Measurements from ENCODE around the gene PON3.

The PON3 gene

DNA sequence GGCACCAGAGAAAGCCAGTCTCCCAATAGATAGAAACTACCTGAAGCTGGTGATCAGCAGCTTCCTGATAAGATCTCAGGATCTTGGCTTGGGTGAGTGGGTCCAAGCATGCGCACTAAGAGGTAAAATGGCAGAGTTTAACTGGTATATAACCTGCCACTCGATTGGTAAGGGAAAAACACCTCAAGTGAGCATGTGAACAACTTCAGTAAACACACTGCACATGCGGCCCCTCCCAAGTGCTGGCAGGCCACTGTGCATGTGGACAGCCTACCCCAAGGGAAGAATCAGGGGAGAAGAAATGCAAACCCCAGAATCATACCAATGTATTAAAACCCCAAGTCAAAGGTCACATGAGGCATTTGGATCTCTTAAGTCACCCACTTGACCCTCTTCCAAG lies 54.1 kb downstream of the PON3 start:
- DNase-seq (ENCODE audit: extremely low read depth, low read depth): no peak
- TF ChIP-seq, protein P1, sequence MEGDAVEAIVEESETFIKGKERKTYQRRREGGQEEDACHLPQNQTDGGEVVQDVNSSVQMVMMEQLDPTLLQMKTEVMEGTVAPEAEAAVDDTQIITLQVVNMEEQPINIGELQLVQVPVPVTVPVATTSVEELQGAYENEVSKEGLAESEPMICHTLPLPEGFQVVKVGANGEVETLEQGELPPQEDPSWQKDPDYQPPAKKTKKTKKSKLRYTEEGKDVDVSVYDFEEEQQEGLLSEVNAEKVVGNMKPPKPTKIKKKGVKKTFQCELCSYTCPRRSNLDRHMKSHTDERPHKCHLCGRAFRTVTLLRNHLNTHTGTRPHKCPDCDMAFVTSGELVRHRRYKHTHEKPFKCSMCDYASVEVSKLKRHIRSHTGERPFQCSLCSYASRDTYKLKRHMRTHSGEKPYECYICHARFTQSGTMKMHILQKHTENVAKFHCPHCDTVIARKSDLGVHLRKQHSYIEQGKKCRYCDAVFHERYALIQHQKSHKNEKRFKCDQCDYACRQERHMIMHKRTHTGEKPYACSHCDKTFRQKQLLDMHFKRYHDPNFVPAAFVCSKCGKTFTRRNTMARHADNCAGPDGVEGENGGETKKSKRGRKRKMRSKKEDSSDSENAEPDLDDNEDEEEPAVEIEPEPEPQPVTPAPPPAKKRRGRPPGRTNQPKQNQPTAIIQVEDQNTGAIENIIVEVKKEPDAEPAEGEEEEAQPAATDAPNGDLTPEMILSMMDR (IDR thresholded peaks at IDR 0.05; ENCODE audit: low read depth, low read length): no peak

DNA sequence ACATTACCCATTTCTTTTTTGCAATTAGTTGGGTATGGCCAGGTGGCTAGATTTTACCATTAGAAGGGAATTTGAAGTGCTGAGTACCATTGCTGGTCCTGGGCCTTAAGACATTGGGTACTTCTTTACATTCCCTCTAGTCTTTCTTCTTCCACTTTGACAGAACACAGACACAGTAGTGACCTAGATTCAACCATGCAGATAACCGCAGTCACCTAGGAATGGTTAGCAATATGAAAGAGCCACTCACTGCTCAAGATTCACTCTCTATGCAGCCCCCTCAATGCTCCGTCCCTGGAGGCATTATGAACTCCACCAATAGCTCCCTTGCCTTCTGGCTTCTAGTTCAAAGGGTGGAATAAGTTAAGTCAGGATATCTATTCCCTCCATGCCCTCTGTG lies 55.7 kb downstream of the PON3 start:
- TF ChIP-seq, protein P1 (IDR thresholded peaks at IDR 0.05; ENCODE audit: low read depth, low read length): no peak
- DNase-seq (ENCODE audit: extremely low read depth, low read depth): no peak

DNA sequence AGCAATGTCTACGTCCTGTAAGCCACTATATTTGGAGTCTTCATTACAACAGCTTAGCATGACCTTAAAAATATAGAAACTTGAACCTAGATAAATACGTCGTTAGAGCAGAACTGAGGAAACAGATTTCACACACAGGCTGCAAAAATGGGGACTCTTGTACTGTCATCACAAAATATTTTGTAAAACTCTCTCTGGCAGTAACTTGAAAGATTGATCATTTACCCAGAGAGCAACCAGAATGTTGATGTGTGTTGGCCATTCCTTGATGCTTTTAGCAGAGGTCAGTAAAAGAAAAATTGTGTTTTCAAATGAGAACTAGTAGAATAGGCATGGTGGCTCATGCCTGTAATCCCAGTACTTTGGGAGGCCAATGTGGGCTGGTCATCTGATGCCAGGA lies 57.3 kb downstream of the PON3 start:
- no peak for DNase-seq (ENCODE audit: extremely low read depth, low read depth)
- TF ChIP-seq, protein P1 (IDR thresholded peaks at IDR 0.05; ENCODE audit: low read depth, low read length): no peak

DNA sequence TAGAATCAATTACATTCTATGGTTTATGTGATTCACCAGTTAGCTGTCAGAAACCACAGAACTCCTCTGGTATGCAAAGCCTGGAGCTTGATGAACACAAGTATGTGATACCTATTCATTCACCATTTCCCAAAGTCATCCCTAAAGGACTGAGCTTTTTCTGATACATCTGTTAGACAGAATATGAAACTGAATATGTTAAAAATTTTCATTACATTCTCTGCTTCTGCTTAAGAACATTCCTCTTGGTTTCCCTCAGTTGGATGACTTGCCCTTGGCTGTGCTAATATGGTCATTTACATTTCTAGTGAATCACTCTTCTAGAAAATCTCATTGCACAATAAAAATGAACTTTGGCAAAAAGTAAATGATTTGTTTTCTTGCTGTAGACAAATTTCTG lies 61.1 kb downstream of the PON3 start:
- TF ChIP-seq, protein P1 (IDR thresholded peaks at IDR 0.05; ENCODE audit: low read depth, low read length): no peak
- peak; percentile 14 for DNase-seq (ENCODE audit: extremely low read depth, low read depth)

DNA sequence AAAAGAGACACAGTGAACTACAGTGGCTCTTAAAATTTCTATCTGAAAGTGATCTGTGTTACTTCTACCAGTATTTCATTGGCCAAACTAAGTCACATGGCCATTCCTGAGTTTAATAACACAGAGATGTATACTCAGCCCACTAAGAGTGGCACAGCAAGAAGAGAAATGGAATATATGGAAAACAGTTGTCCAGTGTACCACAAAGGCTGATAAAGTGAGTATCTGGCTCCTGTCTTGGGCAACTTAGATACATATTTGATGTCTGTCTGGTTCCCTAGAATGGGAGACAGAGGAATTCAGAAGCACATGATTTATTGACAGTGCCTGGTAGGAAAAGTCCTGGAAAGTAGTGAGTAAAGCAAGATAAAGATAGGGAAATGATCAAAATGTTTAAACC lies 61.7 kb downstream of the PON3 start:
- TF ChIP-seq, protein P1 (IDR thresholded peaks at IDR 0.05; ENCODE audit: low read depth, low read length): no peak
- no peak for DNase-seq (ENCODE audit: extremely low read depth, low read depth)

DNA sequence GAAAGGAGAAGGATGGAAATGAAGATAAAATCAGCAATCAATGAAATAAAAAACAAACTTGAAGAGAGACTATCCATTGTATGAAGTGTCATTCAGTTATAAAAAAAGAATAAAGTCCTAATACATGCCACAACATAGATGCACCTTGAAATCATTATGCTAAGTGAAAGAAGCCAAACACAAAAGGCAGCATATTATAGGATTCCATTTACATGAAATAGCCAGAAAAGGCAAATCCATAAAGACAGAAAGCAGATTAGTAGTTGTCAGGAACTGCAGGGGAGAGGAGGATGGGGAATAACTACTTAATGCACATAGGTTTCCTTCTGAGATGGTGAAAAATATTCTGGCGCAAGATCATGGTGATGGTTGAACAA lies 65.2 kb downstream of the PON3 start:
- DNase-seq (ENCODE audit: extremely low read depth, low read depth): no peak

DNA sequence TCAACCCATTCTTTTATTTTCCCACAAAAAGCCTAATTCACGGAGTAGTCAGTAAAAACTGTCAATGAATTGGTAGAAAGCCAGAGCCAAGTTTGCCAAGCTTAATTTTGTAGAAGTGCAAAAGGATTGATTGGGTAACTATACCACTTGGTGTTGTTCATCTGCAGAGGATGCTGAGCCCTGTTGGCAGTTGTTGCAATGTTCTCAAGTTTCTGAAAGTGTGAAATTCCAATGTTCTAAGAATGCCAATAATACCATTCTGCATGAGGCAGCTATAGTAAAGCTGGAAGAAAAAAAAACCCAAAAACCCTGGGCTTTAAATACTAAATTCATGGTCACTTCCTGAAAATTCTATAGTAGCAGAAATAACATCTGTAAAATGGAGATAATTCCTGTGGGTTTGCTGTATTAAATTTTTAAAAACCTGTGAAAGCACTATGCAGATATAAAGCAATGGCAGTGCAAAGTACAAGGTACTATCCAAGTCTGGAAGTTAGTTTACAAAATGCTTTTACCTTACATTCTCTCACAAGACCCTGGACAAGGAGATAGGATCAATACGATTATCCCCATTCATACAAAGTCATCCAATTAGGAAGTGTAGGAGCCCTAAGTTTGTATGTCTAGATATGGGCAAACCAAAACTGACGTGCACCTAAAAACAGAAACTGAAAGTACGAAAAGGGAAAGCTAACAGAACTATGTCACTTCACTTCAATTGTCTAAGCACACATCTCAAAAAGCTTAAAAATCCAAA lies 65.8 kb downstream of the PON3 start:
- DNase-seq (ENCODE audit: extremely low read depth, low read depth): no peak

More for the DNA sequence above, 65.2 kb downstream of the PON3 start:
- TF ChIP-seq, protein P1 (IDR thresholded peaks at IDR 0.05; ENCODE audit: low read depth, low read length): no peak

More for the DNA sequence above, 65.8 kb downstream of the PON3 start:
- TF ChIP-seq, protein P1 (IDR thresholded peaks at IDR 0.05; ENCODE audit: low read depth, low read length): no peak

All from AG09319 (cell line).